Activated CD8-positive, alpha-beta T cell treated with anti-CD3 and anti-CD28 coated beads for 36 hours (primary cell): ENCODE data around the gene DDR2. TPM values are rescaled to one million over a fixed set of nuclear protein-coding genes. Genes with fewer than 3 reads are reported as not detected.

Experiments used
- ATAC-seq: fragments of 200-7000 bp; cut with Tn5 transposase; one replicate; pipeline ENCODE4 v1.10.0; 2021; ENCODE audit warnings: mild to moderate bottlenecking, moderate library complexity
- CTCF ChIA-PET: fragments of 350-600 bp; sonication (Branson Sonifier 250); formaldehyde crosslinking; loops from one replicate; lab custom pipeline; 2021; ENCODE audit warnings: antibody characterized with exemption; lab: Charles Lee
- POLR2A ChIA-PET: fragments of 350-600 bp; sonication (Branson Sonifier 250); formaldehyde crosslinking; loops from one replicate; lab custom pipeline; 2021; ENCODE audit warnings: antibody characterized with exemption; lab: Charles Lee
- DNase-seq: peaks from one replicate; pipeline ENCODE4 v3.0.0-alpha.2; 2020
- H3K27ac Mint-ChIP-seq: one replicate; pipeline ENCODE4 v1.8.0; 2021; ENCODE audit warnings: mild to moderate bottlenecking, mixed read lengths
- H3K27me3 Mint-ChIP-seq: one replicate; pipeline ENCODE4 v1.8.0; 2021; ENCODE audit warnings: mixed read lengths
- H3K36me3 Mint-ChIP-seq: one replicate; pipeline ENCODE4 v1.8.0; 2021; ENCODE audit warnings: low read depth, mixed read lengths
- H3K4me1 Mint-ChIP-seq: one replicate; pipeline ENCODE4 v1.8.0; 2021; ENCODE audit warnings: low read depth, mixed read lengths
- H3K4me3 Mint-ChIP-seq: one replicate; pipeline ENCODE4 v1.8.0; 2021; ENCODE audit warnings: mild to moderate bottlenecking, moderate library complexity, mixed read lengths
- H3K9me3 Mint-ChIP-seq: one replicate; pipeline ENCODE4 v1.8.0; 2021; ENCODE audit warnings: mixed read lengths
- CTCF ChIP-seq: fragments of 200-600 bp; IDR thresholded peaks from one replicate; pipeline ENCODE4 v1.8.0; 2022; ENCODE audit warnings: antibody characterized with exemption, mild to moderate bottlenecking
- intact Hi-C: fragments of 100-400 bp; cut with micrococcal nuclease; formaldehyde crosslinking; loops from one replicate; pipeline ENCODE4 v1.10.0; 2022
- total RNA-seq, 2 experiments: library from RNA; stranded (reverse); gene quantifications; one replicate each; pipeline ENCODE4 v1.2.3, GENCODE V29; 2021

DDR2 gene
- total RNA-seq, 2 experiments from 2014 or later: 0.31 to 0.45 TPM

DNA sequence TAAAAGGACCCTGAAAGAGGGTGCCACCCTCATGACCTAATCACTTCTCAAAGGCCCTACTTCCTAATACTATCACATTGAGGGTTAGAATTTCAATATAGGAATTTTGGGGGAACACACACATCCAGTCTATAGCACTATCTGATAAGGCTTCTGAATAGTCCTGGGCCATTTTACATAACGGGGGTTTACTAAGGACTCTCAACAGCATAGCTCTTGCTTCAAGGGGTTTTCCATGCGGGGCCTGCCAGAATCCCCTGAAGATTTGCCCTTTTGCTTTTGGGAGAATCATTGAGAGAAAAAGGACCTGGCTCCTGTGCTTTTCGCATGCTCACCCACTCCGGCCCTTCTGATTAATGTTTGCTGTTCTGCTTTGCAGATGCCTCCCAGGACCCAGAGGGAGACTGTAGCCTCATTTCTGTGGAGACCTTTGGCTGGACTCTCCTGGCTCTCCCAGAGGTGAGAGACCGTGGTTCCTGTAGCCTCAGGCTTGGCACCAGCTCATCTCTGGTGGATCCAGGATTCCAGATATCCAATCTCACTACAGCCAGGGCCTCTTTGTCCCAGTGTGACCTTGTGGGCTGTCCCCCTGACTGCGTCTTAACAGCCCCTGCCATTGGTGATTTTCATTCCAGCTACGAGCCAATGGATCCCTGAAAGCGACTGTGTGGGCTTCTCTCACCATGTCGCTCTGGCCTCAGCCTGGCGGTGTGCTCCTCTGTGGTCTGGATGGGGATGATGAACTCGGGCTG is 72.6 kb downstream of the DDR2 start:
- intact Hi-C loops: no loop called here

DNA sequence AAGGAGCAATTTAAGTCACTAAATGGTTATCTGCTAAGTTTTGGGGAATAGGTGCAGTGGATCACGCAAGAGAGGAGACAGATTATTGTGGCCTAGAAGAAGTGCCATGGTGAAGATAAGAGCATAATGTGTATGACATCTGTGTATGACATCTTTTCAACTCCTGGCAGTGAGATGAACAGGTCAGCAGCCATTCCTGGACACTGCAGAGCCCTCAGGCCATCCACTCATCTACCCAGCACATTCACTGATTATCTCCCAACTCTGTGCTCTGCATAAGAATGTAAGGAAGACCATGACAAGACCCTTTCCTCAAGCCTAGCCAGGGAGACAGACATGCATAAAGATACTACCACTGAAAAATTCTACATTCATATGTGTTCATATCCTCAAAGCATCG is 73.7 kb downstream of the DDR2 start:
- H3K36me3 Mint-ChIP-seq: no peaks in the 10 kb centered on the region
- ChIA-PET CTCF (no interaction called here), POLR2A (no interaction called here)
- no peak for TF ChIP-seq CTCF
- H3K27me3 Mint-ChIP-seq: no peaks in the 10 kb centered on the region
- no peaks in the 10 kb centered on the region for H3K9me3 Mint-ChIP-seq
- no peaks in the 10 kb centered on the region for H3K4me1 Mint-ChIP-seq
- ATAC-seq: no peak
- no peak overlapping the region for H3K4me3 Mint-ChIP-seq
- no peak overlapping the region for H3K27ac Mint-ChIP-seq
- intact Hi-C loops: no loop called here
- DNase-seq: no peak

More for the DNA sequence above, 72.6 kb downstream of the DDR2 start:
- Mint-ChIP-seq H3K36me3 (no peaks in the 10 kb centered on the region), H3K27me3 (no peaks in the 10 kb centered on the region), H3K9me3 (no peaks in the 10 kb centered on the region), H3K27ac (no peak overlapping the region), H3K4me3 (no peak overlapping the region), H3K4me1 (no peaks in the 10 kb centered on the region)
- ChIA-PET CTCF (no interaction called here), POLR2A (no interaction called here)
- ATAC-seq (no peak), DNase-seq (no peak)
- TF ChIP-seq CTCF: no peak

- POLR2A ChIA-PET: no interaction called here
- no peaks in the 10 kb centered on the region for H3K36me3 Mint-ChIP-seq
- intact Hi-C loops: no loop called here
- CTCF ChIA-PET: no interaction called here
- TF ChIP-seq CTCF: no peak
- DNase-seq (no peak), ATAC-seq (no peak)
- no peaks in the 10 kb centered on the region for H3K27me3 Mint-ChIP-seq
- no peak overlapping the region for H3K27ac Mint-ChIP-seq
- no peaks in the 10 kb centered on the region for H3K4me1 Mint-ChIP-seq
- no peak overlapping the region for H3K4me3 Mint-ChIP-seq
- no peaks in the 10 kb centered on the region for H3K9me3 Mint-ChIP-seq
Measured at GRCh38 chr1:162706606-162707005, 74.3 kb downstream of the DDR2 start.

- Mint-ChIP-seq H3K27ac (no peak overlapping the region), H3K4me3 (no peak overlapping the region), H3K4me1 (no peaks in the 10 kb centered on the region), H3K9me3 (no peaks in the 10 kb centered on the region), H3K27me3 (no peaks in the 10 kb centered on the region), H3K36me3 (no peaks in the 10 kb centered on the region)
- ChIA-PET POLR2A (no interaction called here), CTCF (no interaction called here)
- no peak for DNase-seq
- no peak for TF ChIP-seq CTCF
- ATAC-seq: no peak
- intact Hi-C loops: no loop called here
Measured at GRCh38 chr1:162708286-162708685, 76.0 kb downstream of the DDR2 start.

DNA sequence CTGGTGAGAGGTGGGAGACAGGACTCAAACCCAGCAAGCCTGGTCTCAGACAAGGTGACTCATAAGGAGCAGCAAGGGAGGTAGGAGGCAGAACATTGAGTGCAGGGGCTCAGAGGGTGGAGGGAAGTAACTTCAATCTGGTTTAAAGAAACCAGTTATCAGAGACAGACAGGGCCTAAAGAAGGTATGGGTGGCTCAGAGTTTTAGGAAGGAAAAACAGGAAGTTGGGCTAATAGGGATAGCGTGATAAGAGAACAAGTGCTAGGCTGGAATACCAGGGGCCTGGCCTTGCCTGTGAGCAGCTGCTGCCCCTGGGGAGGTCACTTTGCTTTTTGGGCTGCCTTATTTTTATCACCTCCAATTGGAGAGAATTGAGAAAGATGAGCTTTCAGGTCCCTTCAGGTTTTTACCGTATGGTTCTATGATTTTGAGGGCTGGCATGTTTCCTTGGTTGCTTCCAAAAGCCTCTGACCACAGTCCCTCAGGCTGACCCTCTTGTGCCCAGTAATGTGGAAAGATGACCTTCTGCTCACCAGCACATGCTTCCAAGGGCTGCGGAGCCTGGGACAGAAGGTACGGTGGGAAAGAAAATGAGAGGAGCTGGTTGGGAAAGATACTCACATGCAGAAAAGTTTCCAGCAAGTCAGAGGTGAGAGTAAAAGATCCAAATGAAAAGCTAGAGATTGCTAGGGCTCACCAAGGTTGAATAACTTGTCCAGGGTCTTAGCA is 77.0 kb downstream of the DDR2 start:
- Mint-ChIP-seq H3K4me3 (no peak overlapping the region), H3K27me3 (no peaks in the 10 kb centered on the region), H3K9me3 (no peaks in the 10 kb centered on the region), H3K36me3 (no peaks in the 10 kb centered on the region), H3K4me1 (no peaks in the 10 kb centered on the region), H3K27ac (no peak overlapping the region)
- no peak for TF ChIP-seq CTCF
- ATAC-seq (no peak), DNase-seq (no peak)
- POLR2A ChIA-PET: no interaction called here
- CTCF ChIA-PET: no interaction called here
- intact Hi-C loops: no loop called here
